ENCODE results near the gene ABLIM1. TPM values are rescaled to one million over a fixed set of nuclear protein-coding genes. Genes with fewer than 3 reads are reported as not detected.

Gene ABLIM1
- total and polyA plus RNA-seq, 10 of the 15 experiments (the other 5 are each of a cell fraction or from before 2014, with no cell fraction given) = 14.2 to 50.5 (median 28.1) TPM

DNA sequence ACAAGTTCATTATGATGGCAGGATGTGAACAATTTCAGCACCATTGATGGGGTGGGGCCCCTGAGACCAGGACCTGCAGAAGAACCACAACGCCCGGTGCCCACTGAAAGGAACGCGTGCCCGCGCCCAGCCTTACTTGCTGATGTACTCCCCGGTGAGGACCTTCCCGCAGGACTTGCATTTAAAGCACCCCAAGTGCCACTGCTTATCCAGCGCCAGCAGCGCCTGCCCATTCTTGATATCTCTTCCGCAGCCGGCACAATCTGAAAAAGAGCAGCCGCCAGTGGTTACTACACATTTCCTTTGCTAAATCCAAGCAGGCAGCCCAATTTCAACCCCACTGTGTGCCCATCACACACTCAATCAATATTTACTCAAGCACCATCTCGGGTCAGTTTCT, 110.6 kb downstream of the ABLIM1 start (continued):
- TF ChIP-seq, protein P1, sequence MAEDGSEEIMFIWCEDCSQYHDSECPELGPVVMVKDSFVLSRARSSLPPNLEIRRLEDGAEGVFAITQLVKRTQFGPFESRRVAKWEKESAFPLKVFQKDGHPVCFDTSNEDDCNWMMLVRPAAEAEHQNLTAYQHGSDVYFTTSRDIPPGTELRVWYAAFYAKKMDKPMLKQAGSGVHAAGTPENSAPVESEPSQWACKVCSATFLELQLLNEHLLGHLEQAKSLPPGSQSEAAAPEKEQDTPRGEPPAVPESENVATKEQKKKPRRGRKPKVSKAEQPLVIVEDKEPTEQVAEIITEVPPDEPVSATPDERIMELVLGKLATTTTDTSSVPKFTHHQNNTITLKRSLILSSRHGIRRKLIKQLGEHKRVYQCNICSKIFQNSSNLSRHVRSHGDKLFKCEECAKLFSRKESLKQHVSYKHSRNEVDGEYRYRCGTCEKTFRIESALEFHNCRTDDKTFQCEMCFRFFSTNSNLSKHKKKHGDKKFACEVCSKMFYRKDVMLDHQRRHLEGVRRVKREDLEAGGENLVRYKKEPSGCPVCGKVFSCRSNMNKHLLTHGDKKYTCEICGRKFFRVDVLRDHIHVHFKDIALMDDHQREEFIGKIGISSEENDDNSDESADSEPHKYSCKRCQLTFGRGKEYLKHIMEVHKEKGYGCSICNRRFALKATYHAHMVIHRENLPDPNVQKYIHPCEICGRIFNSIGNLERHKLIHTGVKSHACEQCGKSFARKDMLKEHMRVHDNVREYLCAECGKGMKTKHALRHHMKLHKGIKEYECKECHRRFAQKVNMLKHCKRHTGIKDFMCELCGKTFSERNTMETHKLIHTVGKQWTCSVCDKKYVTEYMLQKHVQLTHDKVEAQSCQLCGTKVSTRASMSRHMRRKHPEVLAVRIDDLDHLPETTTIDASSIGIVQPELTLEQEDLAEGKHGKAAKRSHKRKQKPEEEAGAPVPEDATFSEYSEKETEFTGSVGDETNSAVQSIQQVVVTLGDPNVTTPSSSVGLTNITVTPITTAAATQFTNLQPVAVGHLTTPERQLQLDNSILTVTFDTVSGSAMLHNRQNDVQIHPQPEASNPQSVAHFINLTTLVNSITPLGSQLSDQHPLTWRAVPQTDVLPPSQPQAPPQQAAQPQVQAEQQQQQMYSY (CRISPR knock-in tag; IDR thresholded peaks at IDR 0.05) = no peak

DNA sequence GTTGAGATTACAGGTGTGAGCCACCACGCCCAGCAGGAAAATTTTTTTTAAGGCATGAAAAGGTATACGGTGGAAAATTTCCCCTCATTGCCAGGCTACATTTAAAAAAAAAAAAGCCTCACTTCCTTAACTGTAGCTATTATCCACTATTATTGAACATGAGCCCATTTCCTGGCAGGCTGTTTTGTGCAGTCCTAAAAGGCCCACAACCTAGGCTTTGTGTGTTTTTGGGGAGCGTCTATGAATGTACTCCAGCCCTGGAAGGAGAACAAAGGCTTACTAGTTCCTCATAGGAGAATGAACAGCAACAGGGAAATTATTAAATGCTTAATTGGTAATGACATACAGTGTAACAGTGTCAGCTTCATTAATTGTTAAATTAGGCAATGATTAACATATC, 111.0 kb downstream of the ABLIM1 start:
- DNase-seq (ENCODE audit: low read depth, low spot score) = no peak
- 37% methylated on average over 3 of the region's 3 CpGs for WGBS (ENCODE audit: insufficient coverage, insufficient replicate concordance, low lambda C conversion rate, missing lambda C conversion rate)
- FAIRE-seq = no peak
- Histone ChIP-seq H3K4me1 (ENCODE audit: control insufficient read depth, insufficient read depth, low read length) (peaks cover 18% of the 10 kb centered on the region), H3K9me3 (replicated peaks; ENCODE audit: control insufficient read depth, insufficient read depth, low read length) (no peaks in the 10 kb centered on the region), H3K4me3 (no peak overlapping the region), H3K36me3 (ENCODE audit: control insufficient read depth in 2 of 2, insufficient read depth in 2 of 2, low read length in 1 of 2) (no peaks in the 10 kb centered on the region), H3K27ac (ENCODE audit: control insufficient read depth, insufficient read depth) (no peak overlapping the region), H3K79me2 (ENCODE audit: control insufficient read depth, insufficient read depth, low read length) (no peaks in the 10 kb centered on the region), H4K20me1 (ENCODE audit: control insufficient read depth, insufficient read depth) (no peaks in the 10 kb centered on the region), H2AFZ (ENCODE audit: control insufficient read depth, low read depth, low read length) (no peak overlapping the region), H3K27me3 (replicated peaks in 1 of 2; ENCODE audit: control insufficient read depth in 2 of 2, insufficient read depth in 2 of 2, low read length in 1 of 2) (no peaks in the 10 kb centered on the region), H3K9ac (ENCODE audit: control insufficient read depth, insufficient read depth, low read length) (no peak overlapping the region), H3K4me2 (ENCODE audit: control insufficient read depth, insufficient read depth) (no peak overlapping the region)
- in situ Hi-C loops (cut with MboI) = loop anchor here (5.0 to 25.0 kb wide), 3 partner anchors 110 to 578 kb away; no protein-coding TSS in a partner anchor
- BruUV-seq (replicated peaks) = no TSS peak
- intact Hi-C loops (cut with micrococcal nuclease; ENCODE audit: unreplicated experiment) = loop anchor here (5.0 kb wide), 1 partner anchor 245 kb away; no protein-coding TSS in a partner anchor
- SMC1A ChIA-PET (ENCODE audit: uncharacterized antibody, unreplicated experiment) = interaction anchor here (0.6 to 4.1 kb wide), 3 partner anchors 50 to 212 kb away, joined by 3 to 54 read pairs (median 3); no protein-coding TSS in a partner anchor
- no peak for ATAC-seq
- RAD21 ChIA-PET (ENCODE audit: unreplicated experiment) = interaction anchor here (1.0 to 6.7 kb wide), 2 partner anchors 75 to 243 kb away, joined by 3 to 56 read pairs; no protein-coding TSS in a partner anchor
- CTCF ChIA-PET = interaction anchor here (0.9 to 7.5 kb wide), 3 partner anchors 76 to 583 kb away, joined by 3 to 98 read pairs (median 3); no protein-coding TSS in a partner anchor
- POLR2A ChIA-PET = no interaction called here
- TF ChIP-seq MXI1 (IDR thresholded peaks at IDR 0.05; ENCODE audit: low read depth, low read length) (no peak), SIN3A (IDR thresholded peaks at IDR 0.05; ENCODE audit: low read depth, low read length) (no peak), MEF2A (IDR thresholded peaks at IDR 0.05; ENCODE audit: insufficient read depth, low read depth, low read length) (no peak)
- TF ChIP-seq, protein P2, sequence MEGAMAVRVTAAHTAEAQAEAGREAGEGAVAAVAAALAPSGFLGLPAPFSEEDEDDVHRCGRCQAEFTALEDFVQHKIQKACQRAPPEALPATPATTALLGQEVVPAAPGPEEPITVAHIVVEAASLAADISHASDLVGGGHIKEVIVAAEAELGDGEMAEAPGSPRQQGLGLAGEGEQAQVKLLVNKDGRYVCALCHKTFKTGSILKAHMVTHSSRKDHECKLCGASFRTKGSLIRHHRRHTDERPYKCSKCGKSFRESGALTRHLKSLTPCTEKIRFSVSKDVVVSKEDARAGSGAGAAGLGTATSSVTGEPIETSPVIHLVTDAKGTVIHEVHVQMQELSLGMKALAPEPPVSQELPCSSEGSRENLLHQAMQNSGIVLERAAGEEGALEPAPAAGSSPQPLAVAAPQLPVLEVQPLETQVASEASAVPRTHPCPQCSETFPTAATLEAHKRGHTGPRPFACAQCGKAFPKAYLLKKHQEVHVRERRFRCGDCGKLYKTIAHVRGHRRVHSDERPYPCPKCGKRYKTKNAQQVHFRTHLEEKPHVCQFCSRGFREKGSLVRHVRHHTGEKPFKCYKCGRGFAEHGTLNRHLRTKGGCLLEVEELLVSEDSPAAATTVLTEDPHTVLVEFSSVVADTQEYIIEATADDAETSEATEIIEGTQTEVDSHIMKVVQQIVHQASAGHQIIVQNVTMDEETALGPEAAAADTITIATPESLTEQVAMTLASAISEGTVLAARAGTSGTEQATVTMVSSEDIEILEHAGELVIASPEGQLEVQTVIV (IDR thresholded peaks at IDR 0.05; ENCODE audit: borderline replicate concordance, partially characterized antibody) = no peak
- TF ChIP-seq, protein P3, sequence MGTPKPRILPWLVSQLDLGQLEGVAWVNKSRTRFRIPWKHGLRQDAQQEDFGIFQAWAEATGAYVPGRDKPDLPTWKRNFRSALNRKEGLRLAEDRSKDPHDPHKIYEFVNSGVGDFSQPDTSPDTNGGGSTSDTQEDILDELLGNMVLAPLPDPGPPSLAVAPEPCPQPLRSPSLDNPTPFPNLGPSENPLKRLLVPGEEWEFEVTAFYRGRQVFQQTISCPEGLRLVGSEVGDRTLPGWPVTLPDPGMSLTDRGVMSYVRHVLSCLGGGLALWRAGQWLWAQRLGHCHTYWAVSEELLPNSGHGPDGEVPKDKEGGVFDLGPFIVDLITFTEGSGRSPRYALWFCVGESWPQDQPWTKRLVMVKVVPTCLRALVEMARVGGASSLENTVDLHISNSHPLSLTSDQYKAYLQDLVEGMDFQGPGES (IDR thresholded peaks at IDR 0.05) = no peak
- TF ChIP-seq, protein P4, sequence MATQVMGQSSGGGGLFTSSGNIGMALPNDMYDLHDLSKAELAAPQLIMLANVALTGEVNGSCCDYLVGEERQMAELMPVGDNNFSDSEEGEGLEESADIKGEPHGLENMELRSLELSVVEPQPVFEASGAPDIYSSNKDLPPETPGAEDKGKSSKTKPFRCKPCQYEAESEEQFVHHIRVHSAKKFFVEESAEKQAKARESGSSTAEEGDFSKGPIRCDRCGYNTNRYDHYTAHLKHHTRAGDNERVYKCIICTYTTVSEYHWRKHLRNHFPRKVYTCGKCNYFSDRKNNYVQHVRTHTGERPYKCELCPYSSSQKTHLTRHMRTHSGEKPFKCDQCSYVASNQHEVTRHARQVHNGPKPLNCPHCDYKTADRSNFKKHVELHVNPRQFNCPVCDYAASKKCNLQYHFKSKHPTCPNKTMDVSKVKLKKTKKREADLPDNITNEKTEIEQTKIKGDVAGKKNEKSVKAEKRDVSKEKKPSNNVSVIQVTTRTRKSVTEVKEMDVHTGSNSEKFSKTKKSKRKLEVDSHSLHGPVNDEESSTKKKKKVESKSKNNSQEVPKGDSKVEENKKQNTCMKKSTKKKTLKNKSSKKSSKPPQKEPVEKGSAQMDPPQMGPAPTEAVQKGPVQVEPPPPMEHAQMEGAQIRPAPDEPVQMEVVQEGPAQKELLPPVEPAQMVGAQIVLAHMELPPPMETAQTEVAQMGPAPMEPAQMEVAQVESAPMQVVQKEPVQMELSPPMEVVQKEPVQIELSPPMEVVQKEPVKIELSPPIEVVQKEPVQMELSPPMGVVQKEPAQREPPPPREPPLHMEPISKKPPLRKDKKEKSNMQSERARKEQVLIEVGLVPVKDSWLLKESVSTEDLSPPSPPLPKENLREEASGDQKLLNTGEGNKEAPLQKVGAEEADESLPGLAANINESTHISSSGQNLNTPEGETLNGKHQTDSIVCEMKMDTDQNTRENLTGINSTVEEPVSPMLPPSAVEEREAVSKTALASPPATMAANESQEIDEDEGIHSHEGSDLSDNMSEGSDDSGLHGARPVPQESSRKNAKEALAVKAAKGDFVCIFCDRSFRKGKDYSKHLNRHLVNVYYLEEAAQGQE (IDR thresholded peaks at IDR 0.05; ENCODE audit: low read depth, low read length) = no peak
- TF ChIP-seq, protein P5, sequence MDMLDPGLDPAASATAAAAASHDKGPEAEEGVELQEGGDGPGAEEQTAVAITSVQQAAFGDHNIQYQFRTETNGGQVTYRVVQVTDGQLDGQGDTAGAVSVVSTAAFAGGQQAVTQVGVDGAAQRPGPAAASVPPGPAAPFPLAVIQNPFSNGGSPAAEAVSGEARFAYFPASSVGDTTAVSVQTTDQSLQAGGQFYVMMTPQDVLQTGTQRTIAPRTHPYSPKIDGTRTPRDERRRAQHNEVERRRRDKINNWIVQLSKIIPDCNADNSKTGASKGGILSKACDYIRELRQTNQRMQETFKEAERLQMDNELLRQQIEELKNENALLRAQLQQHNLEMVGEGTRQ (IDR thresholded peaks at IDR 0.05; ENCODE audit: borderline replicate concordance, low read depth, low read length) = no peak
